C1 segment of cervical spinal cord (tissue), 14 donors: ENCODE measurements around the gene NELL1.

Experiments
- DNase-seq, 14 donors: peaks; one replicate each; lab custom pipeline; 2025; lab: John Stamatoyannopoulos, UW

NELL1 gene

GRCh38 chr11:21412652-21413383 lies 743.4 kb downstream of the NELL1 start:
- no peak for DNase-seq

- no peak for DNase-seq
Measured at GRCh38 chr11:21414953-21415352, 745.6 kb downstream of the NELL1 start.

- no peak for DNase-seq
Measured at GRCh38 chr11:21415606-21416005, 746.2 kb downstream of the NELL1 start.

GRCh38 chr11:21421711-21422329 lies 752.4 kb downstream of the NELL1 start:
- no peak for DNase-seq

GRCh38 chr11:21426931-21427330 lies 757.5 kb downstream of the NELL1 start:
- no peak for DNase-seq

- DNase-seq: no peak
Measured at GRCh38 chr11:21427726-21428125, 758.3 kb downstream of the NELL1 start.

- no peak for DNase-seq
Measured at GRCh38 chr11:21428796-21429195, 759.4 kb downstream of the NELL1 start.

GRCh38 chr11:21429401-21429800 lies 760.0 kb downstream of the NELL1 start:
- DNase-seq: no peak

- DNase-seq: no peak
Measured at GRCh38 chr11:21430537-21430936, 761.2 kb downstream of the NELL1 start.

- DNase-seq: no peak
Measured at GRCh38 chr11:21446939-21447590, 777.7 kb downstream of the NELL1 start.

- no peak for DNase-seq
Measured at GRCh38 chr11:21447871-21448270, 778.5 kb downstream of the NELL1 start.

- no peak for DNase-seq
Measured at GRCh38 chr11:21456186-21456585, 786.8 kb downstream of the NELL1 start.

GRCh38 chr11:21460082-21460481 lies 790.7 kb downstream of the NELL1 start:
- DNase-seq: no peak

GRCh38 chr11:21461701-21462100 lies 792.3 kb downstream of the NELL1 start:
- peak in 1 of 14 donors; percentile 0 for DNase-seq

GRCh38 chr11:21464601-21465193 lies 795.3 kb downstream of the NELL1 start:
- DNase-seq: no peak

GRCh38 chr11:21465203-21465602 lies 795.8 kb downstream of the NELL1 start:
- DNase-seq: no peak

- DNase-seq: no peak
Measured at GRCh38 chr11:21465920-21466319, 796.5 kb downstream of the NELL1 start.

GRCh38 chr11:21470521-21470920 lies 801.1 kb downstream of the NELL1 start:
- DNase-seq: no peak

- DNase-seq: no peak
Measured at GRCh38 chr11:21472261-21472660, 802.9 kb downstream of the NELL1 start.

GRCh38 chr11:21474529-21474928 lies 805.1 kb downstream of the NELL1 start:
- no peak for DNase-seq

- DNase-seq: no peak
Measured at GRCh38 chr11:21475276-21475675, 805.9 kb downstream of the NELL1 start.

- DNase-seq: no peak
Measured at GRCh38 chr11:21476588-21476987, 807.2 kb downstream of the NELL1 start.

GRCh38 chr11:21480240-21480639 lies 810.9 kb downstream of the NELL1 start:
- no peak for DNase-seq
